NB4 (cell line): ENCODE data around the gene ZNF425.

Experiments
- DNase-seq: peaks from one replicate; pipeline ENCODE4 v3.0.0; 2010; ENCODE audit warnings: low read depth
- H3K4me3 ChIP-seq: one replicate; pipeline ENCODE4 v1.5.1; 2011; ENCODE audit warnings: mild to moderate bottlenecking, low read depth, low read length, moderate library complexity
- MYC ChIP-seq: IDR thresholded peaks from 2 replicates; pipeline ENCODE4 v1.6.1; 2011; ENCODE audit warnings: low read depth, low read length
- POLR2A ChIP-seq: IDR thresholded peaks from 2 replicates; pipeline ENCODE4 v1.6.1; 2011; ENCODE audit warnings: mild to moderate bottlenecking; ENCODE audit not compliant: insufficient read length; ENCODE audit errors: extremely low read depth
- TF ChIP-seq, protein P1 (sequence below): IDR thresholded peaks from 2 replicates; pipeline ENCODE4 v1.6.1; 2011; ENCODE audit warnings: low read depth, low read length
- TF ChIP-seq, protein P2 (sequence below): IDR thresholded peaks from one replicate; pipeline ENCODE4 v1.5.1; 2012; ENCODE audit warnings: low read depth, low read length

The ZNF425 gene, protein sequence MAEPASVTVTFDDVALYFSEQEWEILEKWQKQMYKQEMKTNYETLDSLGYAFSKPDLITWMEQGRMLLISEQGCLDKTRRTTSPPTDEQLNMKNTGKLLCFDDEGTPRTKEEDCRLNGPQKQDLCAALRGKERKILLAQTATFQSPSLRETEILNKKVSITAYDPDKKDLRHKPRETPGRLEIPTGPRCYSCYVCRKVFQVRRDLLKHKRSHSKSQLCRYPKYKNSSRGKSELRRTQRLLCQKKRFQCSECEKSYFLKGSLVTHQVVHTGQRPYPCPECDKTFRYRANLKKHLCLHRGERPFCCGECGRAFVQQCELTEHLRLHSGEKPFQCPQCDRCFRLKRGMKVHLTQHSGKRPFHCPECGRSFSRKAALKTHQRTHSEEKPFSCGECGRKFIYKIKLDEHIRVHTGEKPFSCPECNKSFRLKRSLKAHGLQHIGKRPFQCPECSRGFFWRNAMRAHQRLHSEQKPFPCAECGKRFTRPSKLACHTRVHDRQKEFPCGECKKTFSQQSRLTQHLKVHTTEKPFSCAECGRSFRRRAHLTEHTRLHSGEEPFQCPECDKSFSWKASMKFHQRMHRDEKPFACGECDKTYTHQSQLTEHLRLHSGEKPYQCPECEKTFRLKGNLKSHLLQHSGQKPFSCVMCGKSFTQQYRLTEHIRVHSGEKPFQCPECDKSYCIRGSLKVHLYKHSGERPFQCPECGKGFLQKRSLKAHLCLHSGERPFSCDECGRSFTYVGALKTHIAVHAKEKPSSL

DNA sequence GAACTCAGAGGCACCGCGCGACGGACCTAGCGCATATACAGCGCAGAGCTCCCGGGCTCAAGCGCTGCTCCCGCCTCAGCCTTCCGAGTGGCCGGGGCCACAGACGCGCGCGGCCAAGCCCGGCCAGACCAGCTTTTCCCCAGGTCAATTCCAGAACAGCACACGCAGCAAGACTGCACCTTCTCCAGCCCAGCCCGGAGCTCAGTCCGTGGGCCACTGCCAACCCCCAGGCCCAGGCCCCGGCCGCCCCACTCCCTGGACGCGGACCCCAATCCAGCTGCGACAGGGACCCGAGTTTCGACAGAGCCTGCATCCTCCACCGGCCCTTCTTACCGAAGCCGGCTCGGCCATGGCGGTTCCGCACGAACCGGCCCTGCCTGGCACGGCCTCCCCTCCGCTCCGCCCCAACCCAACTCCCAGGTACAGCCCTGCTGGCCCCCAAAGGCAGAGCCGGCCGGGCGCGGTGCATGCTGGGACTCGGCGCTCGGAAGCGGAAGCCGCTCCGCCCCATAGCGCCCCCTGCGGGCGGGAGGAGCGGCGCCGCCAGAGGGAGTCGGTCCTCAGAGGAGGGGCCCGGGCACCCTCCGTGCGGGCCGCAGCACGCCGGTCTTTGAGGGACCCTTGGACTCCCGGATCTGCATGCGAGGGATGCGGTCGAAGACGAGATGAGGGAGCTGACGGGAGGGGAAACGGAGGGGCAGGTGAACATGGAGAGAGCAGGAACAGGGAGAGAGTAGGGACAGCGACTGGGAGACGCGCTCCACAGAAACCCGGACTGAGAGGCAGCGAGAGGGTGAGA lies at the start of gene ZNF425:
ZNF425 (minus strand) TSS at position 462 of the 799 bp plus-strand sequence; CDS start at position 351, 111 bp downstream.
- TF ChIP-seq, protein P1, sequence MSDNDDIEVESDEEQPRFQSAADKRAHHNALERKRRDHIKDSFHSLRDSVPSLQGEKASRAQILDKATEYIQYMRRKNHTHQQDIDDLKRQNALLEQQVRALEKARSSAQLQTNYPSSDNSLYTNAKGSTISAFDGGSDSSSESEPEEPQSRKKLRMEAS: peak; percentile 63; the same call in 1 of the 2 replicates
- TF ChIP-seq MYC: peak; percentile 76
- TF ChIP-seq, protein P2, sequence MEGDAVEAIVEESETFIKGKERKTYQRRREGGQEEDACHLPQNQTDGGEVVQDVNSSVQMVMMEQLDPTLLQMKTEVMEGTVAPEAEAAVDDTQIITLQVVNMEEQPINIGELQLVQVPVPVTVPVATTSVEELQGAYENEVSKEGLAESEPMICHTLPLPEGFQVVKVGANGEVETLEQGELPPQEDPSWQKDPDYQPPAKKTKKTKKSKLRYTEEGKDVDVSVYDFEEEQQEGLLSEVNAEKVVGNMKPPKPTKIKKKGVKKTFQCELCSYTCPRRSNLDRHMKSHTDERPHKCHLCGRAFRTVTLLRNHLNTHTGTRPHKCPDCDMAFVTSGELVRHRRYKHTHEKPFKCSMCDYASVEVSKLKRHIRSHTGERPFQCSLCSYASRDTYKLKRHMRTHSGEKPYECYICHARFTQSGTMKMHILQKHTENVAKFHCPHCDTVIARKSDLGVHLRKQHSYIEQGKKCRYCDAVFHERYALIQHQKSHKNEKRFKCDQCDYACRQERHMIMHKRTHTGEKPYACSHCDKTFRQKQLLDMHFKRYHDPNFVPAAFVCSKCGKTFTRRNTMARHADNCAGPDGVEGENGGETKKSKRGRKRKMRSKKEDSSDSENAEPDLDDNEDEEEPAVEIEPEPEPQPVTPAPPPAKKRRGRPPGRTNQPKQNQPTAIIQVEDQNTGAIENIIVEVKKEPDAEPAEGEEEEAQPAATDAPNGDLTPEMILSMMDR: peak; percentile 96
- peak; percentile 95 for TF ChIP-seq POLR2A
- peak; percentile 98 for DNase-seq
- peak within 1 kb of the TSS; percentile 85 for H3K4me3 ChIP-seq

DNA sequence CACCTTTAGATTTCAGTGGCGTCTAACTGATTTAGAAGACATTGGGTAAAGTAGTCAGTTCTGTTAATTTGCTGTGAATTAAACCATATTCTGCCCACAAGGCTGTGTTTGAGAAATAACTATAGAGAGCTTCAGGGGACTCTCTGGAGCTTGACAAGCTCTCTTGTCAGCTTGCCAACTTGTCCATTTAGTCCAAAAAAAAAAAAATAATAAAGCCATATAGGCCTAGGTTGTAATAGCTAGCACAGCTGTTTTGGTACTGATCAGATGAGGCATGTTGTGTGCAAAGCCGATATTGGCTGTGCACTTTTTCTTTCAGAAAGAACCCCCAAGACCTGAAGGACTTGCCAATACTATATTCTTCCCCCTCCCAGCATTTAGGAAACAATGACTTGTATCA lies 49.0 kb upstream of the ZNF425 start:
- TF ChIP-seq, protein P1: no peak
- TF ChIP-seq, protein P2: no peak
- no peak for TF ChIP-seq POLR2A
- no peak for TF ChIP-seq MYC
- H3K4me3 ChIP-seq: no peak overlapping the region
- no peak for DNase-seq

DNA sequence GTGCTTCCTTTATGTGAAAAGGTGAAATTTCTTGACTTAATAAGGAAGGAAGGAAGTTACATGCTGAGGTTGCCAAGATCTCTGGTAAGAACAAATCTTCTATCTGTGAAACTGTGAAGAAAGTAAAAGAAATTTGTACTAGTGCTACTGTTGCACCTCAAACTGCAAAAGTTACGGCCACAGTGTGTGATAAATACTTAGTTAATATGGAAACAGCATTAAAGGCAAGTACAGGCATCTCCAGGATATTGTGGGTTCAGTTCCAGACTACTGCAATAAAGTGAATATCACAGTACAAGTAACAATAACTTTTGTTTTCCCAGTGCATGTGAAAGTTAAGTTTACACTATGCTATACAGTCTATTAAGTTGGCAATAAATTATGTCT lies 46.4 kb upstream of the ZNF425 start:
- DNase-seq: no peak
- H3K4me3 ChIP-seq: no peak overlapping the region
- no peak for TF ChIP-seq MYC
- TF ChIP-seq POLR2A: no peak
- TF ChIP-seq, protein P1: no peak
- TF ChIP-seq, protein P2: no peak

DNA sequence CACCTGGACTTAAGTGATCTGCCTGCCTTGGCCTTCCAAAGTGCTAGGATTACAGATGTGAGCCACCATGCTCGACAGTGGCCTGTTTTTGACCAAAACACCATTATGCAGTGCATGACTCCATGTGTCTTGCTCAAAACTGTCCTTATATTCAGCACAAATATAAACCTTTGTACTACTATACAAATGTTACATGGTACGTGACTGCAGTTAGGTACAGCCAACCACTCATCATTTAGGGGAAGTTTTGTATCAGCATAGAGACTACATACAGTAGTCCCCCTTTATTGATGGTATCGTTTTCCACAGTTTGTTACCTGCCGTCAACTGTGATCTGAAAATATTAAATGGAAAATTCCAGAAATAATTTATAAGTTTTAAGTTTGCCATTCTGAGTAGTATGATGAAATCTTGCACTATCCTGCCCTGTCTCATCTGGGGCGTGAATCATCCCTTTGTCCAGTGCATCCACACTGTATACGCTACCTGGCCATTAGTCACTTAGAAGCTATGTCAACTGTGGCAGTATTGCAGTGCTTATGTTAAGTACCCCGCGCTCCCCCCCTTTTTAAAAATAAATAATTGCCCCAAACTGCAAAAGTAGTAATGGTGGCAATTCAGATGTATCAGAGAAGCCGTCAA lies 45.9 kb upstream of the ZNF425 start:
- H3K4me3 ChIP-seq: no peak overlapping the region
- TF ChIP-seq, protein P2: no peak
- no peak for TF ChIP-seq POLR2A
- TF ChIP-seq MYC: no peak
- TF ChIP-seq, protein P1: no peak
- no peak for DNase-seq

DNA sequence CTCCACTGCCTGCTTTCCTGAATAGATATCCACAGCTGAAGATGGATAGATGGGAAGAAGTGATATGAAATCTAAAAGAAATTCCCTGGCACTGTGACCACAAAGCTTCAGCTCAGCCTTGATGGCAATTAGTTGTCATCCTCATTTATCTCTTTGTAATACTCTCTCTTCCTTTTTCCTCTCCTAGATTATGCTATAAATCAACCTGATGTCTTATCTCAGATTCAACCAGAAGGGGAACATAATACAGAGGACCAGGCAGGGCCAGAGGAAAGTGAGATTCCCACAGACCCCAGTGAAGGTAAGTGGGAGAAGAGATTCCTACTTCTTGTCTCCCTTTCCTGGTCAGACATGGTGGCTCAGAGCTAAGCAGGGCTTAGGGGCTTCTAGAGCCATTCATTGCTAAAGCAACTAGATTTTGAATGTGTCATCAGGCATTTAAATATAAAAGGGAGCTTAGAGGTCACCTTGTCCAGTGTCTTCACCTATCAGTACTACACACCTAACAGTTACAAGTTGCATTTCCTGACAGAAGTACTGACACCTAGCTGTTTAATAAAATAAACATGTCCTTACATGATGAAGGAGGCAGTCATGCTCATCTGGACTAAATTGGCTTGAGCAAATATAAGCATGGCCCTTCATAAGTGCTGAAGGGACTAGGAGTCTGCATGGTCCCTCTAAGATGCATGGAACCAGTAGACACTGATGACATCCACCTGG lies 40.7 kb upstream of the ZNF425 start:
- TF ChIP-seq POLR2A (no peak), MYC (no peak)
- TF ChIP-seq, protein P1: no peak
- TF ChIP-seq, protein P2: no peak
- H3K4me3 ChIP-seq: no peak overlapping the region

More for the DNA sequence above, 40.7 kb upstream of the ZNF425 start:
- DNase-seq: no peak
